ENCODE results near the gene NRG3. TPM values are rescaled to one million over a fixed set of nuclear protein-coding genes. Genes with fewer than 3 reads are reported as not detected.

The NRG3 gene
- total RNA-seq, 1 experiment from 2014 or later: not detected

GRCh38 chr10:82210331-82210730 is 335.3 kb downstream of the NRG3 start:
- H3K27ac ChIP-seq (ENCODE audit: low read depth, low read length): no peak overlapping the region
- no peaks in the 10 kb centered on the region for H3K4me1 ChIP-seq (ENCODE audit: control insufficient read depth in 1 of 2, insufficient read depth in 2 of 2, low read length in 2 of 2)
- no peaks in the 10 kb centered on the region for H3K36me3 ChIP-seq (ENCODE audit: control insufficient read depth in 1 of 2, insufficient read depth in 2 of 2, low read length in 2 of 2)
- no TSS peak for BruUV-seq (replicated peaks)
- CTCF ChIA-PET: no interaction called here
- POLR2A ChIA-PET: no interaction called here
- H3K27me3 ChIP-seq (ENCODE audit: insufficient read depth, low read length): no peaks in the 10 kb centered on the region
- peaks cover 6 to 8% of the 10 kb centered on the region in 2 experiments; a peak in 3 of 4 replicates for H3K9me3 ChIP-seq (ENCODE audit: control insufficient read depth in 1 of 2, insufficient read depth in 1 of 2, low read depth in 1 of 2, low read length in 2 of 2)
- TF ChIP-seq ATF3 (IDR thresholded peaks at IDR 0.05) (no peak), EZH2 (IDR thresholded peaks at IDR 0.05) (no peak), JUND (IDR thresholded peaks at IDR 0.05) (no peak), MAX (IDR thresholded peaks at IDR 0.05) (no peak), ZNF274 (IDR thresholded peaks at IDR 0.05; ENCODE audit: low read depth, low read length) (no peak), SIN3A (IDR thresholded peaks at IDR 0.05; ENCODE audit: low read depth) (no peak), CBX3 (IDR thresholded peaks at IDR 0.05; ENCODE audit: low read depth) (no peak), POLR2A (IDR thresholded peaks at IDR 0.05; ENCODE audit: borderline replicate concordance, extremely low read depth, insufficient read depth, insufficient read length) (no peak), RAD21 (IDR thresholded peaks at IDR 0.05; ENCODE audit: low read depth) (no peak), TCF7L2 (IDR thresholded peaks at IDR 0.05; ENCODE audit: borderline replicate concordance, extremely low read depth, insufficient read depth, insufficient read length) (no peak)
- no peak for ATAC-seq
- H4K20me1 ChIP-seq (ENCODE audit: insufficient read depth): no peaks in the 10 kb centered on the region
- no peak for DNase-seq (ENCODE audit: low read depth, low spot score)
- no peak overlapping the region for H3K9ac ChIP-seq (ENCODE audit: low read length)
- intact Hi-C loops (cut with micrococcal nuclease): no loop called here
- H3K9me2 ChIP-seq (ENCODE audit: insufficient read depth): no peaks in the 10 kb centered on the region
- no peaks in the 10 kb centered on the region for H3K79me2 ChIP-seq (ENCODE audit: insufficient read depth, low read length)
- H3K4me2 ChIP-seq (ENCODE audit: low read length): no peak overlapping the region
- no peak overlapping the region for H3K4me3 ChIP-seq (replicated peaks in 1 of 2; ENCODE audit: low read depth in 1 of 2, low read length in 2 of 2)
- RAD21 ChIA-PET (ENCODE audit: low non-redundant PET in 1 of 2, low total read pairs in 2 of 2, uncharacterized antibody in 2 of 2, unreplicated experiment in 2 of 2): no interaction called here
- no peak overlapping the region for H2AFZ ChIP-seq (ENCODE audit: low read depth, low read length, poor library complexity, severe bottlenecking)

GRCh38 chr10:82211346-82211745 is 336.4 kb downstream of the NRG3 start:
- no TSS peak for BruUV-seq (replicated peaks)
- ChIA-PET RAD21 (ENCODE audit: low non-redundant PET in 1 of 2, low total read pairs in 2 of 2, uncharacterized antibody in 2 of 2, unreplicated experiment in 2 of 2) (no interaction called here), POLR2A (no interaction called here), CTCF (no interaction called here)
- Histone ChIP-seq H3K9me2 (ENCODE audit: insufficient read depth) (no peaks in the 10 kb centered on the region), H3K9ac (ENCODE audit: low read length) (no peak overlapping the region), H3K36me3 (ENCODE audit: control insufficient read depth in 1 of 2, insufficient read depth in 2 of 2, low read length in 2 of 2) (no peaks in the 10 kb centered on the region), H3K27ac (ENCODE audit: low read depth, low read length) (no peak overlapping the region), H3K4me1 (ENCODE audit: control insufficient read depth in 1 of 2, insufficient read depth in 2 of 2, low read length in 2 of 2) (no peaks in the 10 kb centered on the region), H3K4me2 (ENCODE audit: low read length) (no peak overlapping the region), H3K4me3 (replicated peaks in 1 of 2; ENCODE audit: low read depth in 1 of 2, low read length in 2 of 2) (no peak overlapping the region), H3K27me3 (ENCODE audit: insufficient read depth, low read length) (no peaks in the 10 kb centered on the region), H3K9me3 (ENCODE audit: control insufficient read depth in 1 of 2, insufficient read depth in 1 of 2, low read depth in 1 of 2, low read length in 2 of 2) (peaks cover 6 to 8% of the 10 kb centered on the region in 2 experiments; a peak in 3 of 4 replicates), H3K79me2 (ENCODE audit: insufficient read depth, low read length) (no peaks in the 10 kb centered on the region), H4K20me1 (ENCODE audit: insufficient read depth) (no peaks in the 10 kb centered on the region), H2AFZ (ENCODE audit: low read depth, low read length, poor library complexity, severe bottlenecking) (no peak overlapping the region)
- no peak for DNase-seq (ENCODE audit: low read depth, low spot score)
- intact Hi-C loops (cut with micrococcal nuclease): no loop called here
- ATAC-seq: no peak
- TF ChIP-seq RAD21 (IDR thresholded peaks at IDR 0.05; ENCODE audit: low read depth): no peak
- no peak for TF ChIP-seq ZFX (IDR thresholded peaks at IDR 0.05)
- TF ChIP-seq MAX (IDR thresholded peaks at IDR 0.05): no peak
- no peak for TF ChIP-seq SRF (IDR thresholded peaks at IDR 0.05; ENCODE audit: low read depth)
- TF ChIP-seq SIN3A (IDR thresholded peaks at IDR 0.05; ENCODE audit: low read depth): no peak
- TF ChIP-seq CTCF (IDR thresholded peaks at IDR 0.05 in 2 of 3, conservative IDR thresholded peaks at IDR 0.05 in 1 of 3; ENCODE audit: borderline replicate concordance in 1 of 3, insufficient read depth in 1 of 3, low read depth in 2 of 3, low read length in 2 of 3): no peak
- TF ChIP-seq EGR1 (IDR thresholded peaks at IDR 0.05; ENCODE audit: low read depth): no peak
- TF ChIP-seq EZH2 (IDR thresholded peaks at IDR 0.05): no peak
- TF ChIP-seq YY1 (IDR thresholded peaks at IDR 0.05; ENCODE audit: extremely low read depth, insufficient replicate concordance, low read depth, low read length): no peak
- no peak for TF ChIP-seq ATF3 (IDR thresholded peaks at IDR 0.05)
- no peak for TF ChIP-seq EZH2phosphoT487 (IDR thresholded peaks at IDR 0.05; ENCODE audit: borderline replicate concordance)
- no peak for TF ChIP-seq FOSL1 (IDR thresholded peaks at IDR 0.05; ENCODE audit: low read depth)
- no peak for TF ChIP-seq CEBPB (IDR thresholded peaks at IDR 0.05; ENCODE audit: low read depth)
- TF ChIP-seq SP1 (IDR thresholded peaks at IDR 0.05; ENCODE audit: low read depth): no peak
- TF ChIP-seq ELF1 (IDR thresholded peaks at IDR 0.05; ENCODE audit: borderline replicate concordance, low read depth): no peak
